Calu3 (cell line): ENCODE data around the gene CX3CL1. TPM values are rescaled to one million over a fixed set of nuclear protein-coding genes. Genes with fewer than 3 reads are reported as not detected.

ENCODE experiments used
- BruUV-seq: library from RNA; stranded (reverse); fragments of 400-500 nt; replicated peaks from 2 replicates; lab custom pipeline; 2021; lab: Mats Ljungman, UMichigan
- CTCF ChIA-PET: fragments of 300-600 bp; sonication (Branson Sonifier 250); formaldehyde crosslinking; loops from one replicate; lab custom pipeline; 2022; ENCODE audit warnings: antibody characterized with exemption; lab: Charles Lee
- DNase-seq: peaks from one replicate; pipeline ENCODE4 v3.0.0; 2022
- H3K27ac Mint-ChIP-seq: one replicate; pipeline ENCODE4 v1.8.0; 2022; ENCODE audit warnings: mixed read lengths; ENCODE audit not compliant: unreplicated experiment
- H3K27me3 Mint-ChIP-seq: one replicate; pipeline ENCODE4 v1.8.0; 2022; ENCODE audit warnings: mixed read lengths; ENCODE audit not compliant: unreplicated experiment
- H3K36me3 Mint-ChIP-seq: one replicate; pipeline ENCODE4 v1.8.0; 2022; ENCODE audit warnings: mild to moderate bottlenecking, moderate library complexity, mixed read lengths; ENCODE audit not compliant: insufficient read depth, unreplicated experiment
- H3K4me1 Mint-ChIP-seq: one replicate; pipeline ENCODE4 v1.8.0; 2022; ENCODE audit warnings: mild to moderate bottlenecking, low read depth, mixed read lengths; ENCODE audit not compliant: unreplicated experiment
- H3K4me3 Mint-ChIP-seq: one replicate; pipeline ENCODE4 v1.8.0; 2022; ENCODE audit warnings: mild to moderate bottlenecking, low read depth, moderate library complexity, mixed read lengths; ENCODE audit not compliant: unreplicated experiment
- H3K9me3 Mint-ChIP-seq: one replicate; pipeline ENCODE4 v1.8.0; 2022; ENCODE audit warnings: low read depth, mixed read lengths; ENCODE audit not compliant: unreplicated experiment
- intact Hi-C: fragments of 100-400 bp; cut with micrococcal nuclease; formaldehyde crosslinking; loops from one replicate; pipeline ENCODE4 v1.10.0; 2022; ENCODE audit not compliant: unreplicated experiment
- total RNA-seq: library from RNA; stranded (reverse); gene quantifications from 2 replicates; pipeline ENCODE4 v1.2.3, GENCODE V29; 2022
- TF ChIP-seq, protein P1 (sequence below): fragments of 200-600 bp; IDR thresholded peaks from one replicate; pipeline ENCODE4 v1.8.0; 2022; ENCODE audit warnings: antibody characterized with exemption; ENCODE audit not compliant: unreplicated experiment

The CX3CL1 gene
- total RNA-seq, 1 experiment from 2014 or later, result 17.6 TPM

DNA sequence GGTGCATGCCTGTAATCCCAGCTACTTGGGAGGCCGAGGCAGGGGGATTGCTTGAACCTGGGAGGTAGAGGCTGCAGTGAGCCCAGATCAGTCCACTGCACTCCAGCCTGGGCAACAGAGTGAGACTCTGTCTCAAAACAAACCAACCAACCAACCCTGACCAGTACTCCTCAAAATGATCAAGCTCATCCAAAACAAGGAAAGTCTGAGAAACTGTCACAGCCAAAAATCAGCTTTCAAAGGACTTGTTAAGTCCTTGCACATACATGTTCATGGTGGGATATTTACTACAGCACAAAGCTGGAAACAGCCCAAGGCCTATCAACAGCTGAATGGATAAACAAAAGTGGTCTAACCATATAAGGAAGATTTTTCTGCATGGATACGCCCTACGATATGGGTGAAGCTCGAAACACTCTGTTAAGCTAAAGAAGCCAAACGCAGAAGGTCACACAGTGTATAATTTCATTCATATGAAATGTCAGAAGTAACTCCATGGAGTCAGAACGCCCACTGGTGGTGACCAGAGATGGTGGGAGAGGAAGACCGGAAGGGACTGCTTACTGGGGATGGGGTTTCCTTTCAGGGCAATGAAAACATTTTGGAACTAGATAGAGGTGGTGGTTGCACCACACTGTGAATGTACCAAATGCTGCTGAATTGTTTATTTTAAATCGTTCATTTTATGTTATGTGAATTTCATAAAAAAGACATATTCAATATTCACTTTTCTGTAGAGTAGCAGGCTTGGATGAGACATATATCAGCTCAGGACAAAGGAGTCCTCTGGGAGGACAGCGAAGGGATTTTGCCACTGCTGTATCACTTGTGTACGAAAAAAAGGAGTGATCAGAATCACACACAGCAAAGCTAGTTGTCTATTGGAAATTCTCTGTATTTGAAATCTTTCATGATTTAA lies 50.0 kb downstream of the CX3CL1 start:
- no peak overlapping the region for H3K27ac Mint-ChIP-seq
- BruUV-seq, result no TSS peak
- no peaks in the 10 kb centered on the region for H3K9me3 Mint-ChIP-seq
- H3K27me3 Mint-ChIP-seq, result no peaks in the 10 kb centered on the region
- CTCF ChIA-PET, result interaction anchor here (0.6 to 2.0 kb wide), 15 partner anchors 27 to 338 kb away, joined by 3 to 45 read pairs (median 5); partner anchors contain the start of gene CPNE2
- no peak overlapping the region for H3K4me3 Mint-ChIP-seq
- H3K4me1 Mint-ChIP-seq, result peaks cover 34% of the 10 kb centered on the region
- intact Hi-C loops, result loop anchor here (1.0 kb wide), 1 partner anchor 122 kb away; no protein-coding TSS in a partner anchor
- peaks cover 5% of the 10 kb centered on the region for H3K36me3 Mint-ChIP-seq
- TF ChIP-seq, protein P1, sequence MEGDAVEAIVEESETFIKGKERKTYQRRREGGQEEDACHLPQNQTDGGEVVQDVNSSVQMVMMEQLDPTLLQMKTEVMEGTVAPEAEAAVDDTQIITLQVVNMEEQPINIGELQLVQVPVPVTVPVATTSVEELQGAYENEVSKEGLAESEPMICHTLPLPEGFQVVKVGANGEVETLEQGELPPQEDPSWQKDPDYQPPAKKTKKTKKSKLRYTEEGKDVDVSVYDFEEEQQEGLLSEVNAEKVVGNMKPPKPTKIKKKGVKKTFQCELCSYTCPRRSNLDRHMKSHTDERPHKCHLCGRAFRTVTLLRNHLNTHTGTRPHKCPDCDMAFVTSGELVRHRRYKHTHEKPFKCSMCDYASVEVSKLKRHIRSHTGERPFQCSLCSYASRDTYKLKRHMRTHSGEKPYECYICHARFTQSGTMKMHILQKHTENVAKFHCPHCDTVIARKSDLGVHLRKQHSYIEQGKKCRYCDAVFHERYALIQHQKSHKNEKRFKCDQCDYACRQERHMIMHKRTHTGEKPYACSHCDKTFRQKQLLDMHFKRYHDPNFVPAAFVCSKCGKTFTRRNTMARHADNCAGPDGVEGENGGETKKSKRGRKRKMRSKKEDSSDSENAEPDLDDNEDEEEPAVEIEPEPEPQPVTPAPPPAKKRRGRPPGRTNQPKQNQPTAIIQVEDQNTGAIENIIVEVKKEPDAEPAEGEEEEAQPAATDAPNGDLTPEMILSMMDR, result peak; percentile 86
- DNase-seq, result peak; percentile 79

DNA sequence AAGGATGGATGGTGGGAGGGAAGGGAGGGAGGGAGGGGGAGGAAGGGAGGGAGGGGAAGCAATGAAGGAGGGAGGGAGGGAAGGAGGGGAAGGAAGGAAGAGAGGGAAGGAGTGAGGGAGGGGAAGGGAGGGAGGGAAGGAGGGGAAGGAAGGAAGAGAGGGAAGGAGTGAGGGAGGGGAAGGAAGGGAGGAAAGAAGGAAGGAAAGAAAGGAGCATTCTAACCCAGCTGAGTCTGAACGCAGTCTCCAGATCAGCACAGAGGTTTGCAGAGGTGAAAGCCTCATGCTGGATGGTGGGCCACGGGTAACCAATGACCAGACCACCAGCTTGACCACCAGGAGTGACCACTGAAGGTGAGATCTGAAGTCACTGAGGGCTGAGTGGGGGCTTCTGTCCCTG lies 50.9 kb downstream of the CX3CL1 start:
- intact Hi-C loops, result no loop called here
- Mint-ChIP-seq H3K4me3 (no peak overlapping the region), H3K27ac (no peak overlapping the region), H3K27me3 (no peaks in the 10 kb centered on the region), H3K36me3 (peaks cover 5% of the 10 kb centered on the region), H3K9me3 (no peaks in the 10 kb centered on the region), H3K4me1 (peaks cover 26% of the 10 kb centered on the region)
- TF ChIP-seq, protein P1, result no peak
- DNase-seq, result no peak
- CTCF ChIA-PET, result interaction anchor here (1.3 to 2.0 kb wide), 7 partner anchors 82 to 330 kb away, joined by 4 to 45 read pairs (median 6); partner anchors contain the start of gene CPNE2
- no TSS peak for BruUV-seq

DNA sequence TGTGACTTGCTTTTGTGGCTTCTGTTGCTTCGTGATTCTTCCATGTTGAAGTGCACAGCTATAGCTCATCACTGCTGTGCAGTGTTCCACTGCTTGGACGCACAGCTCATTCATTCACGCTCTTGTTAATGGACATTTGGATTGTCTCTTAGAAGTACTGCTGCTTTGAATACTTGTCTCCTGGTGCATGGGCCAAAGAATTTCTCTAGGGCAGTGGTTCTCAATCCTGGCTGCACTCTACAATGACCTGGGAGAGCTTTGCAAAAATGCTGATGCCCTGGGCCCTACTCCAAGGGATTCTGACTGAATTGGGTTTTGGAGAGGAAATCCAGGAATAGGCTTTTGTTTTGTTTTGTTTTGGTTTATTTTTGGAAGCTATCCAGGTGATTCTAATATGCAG lies 52.3 kb downstream of the CX3CL1 start:
- H3K27me3 Mint-ChIP-seq, result no peaks in the 10 kb centered on the region
- CTCF ChIA-PET, result interaction anchor here (1.2 kb wide), 1 partner anchor 120 kb away, joined by 3 read pairs; no protein-coding TSS in a partner anchor
- H3K27ac Mint-ChIP-seq, result no peak overlapping the region
- peaks cover 18% of the 10 kb centered on the region for H3K36me3 Mint-ChIP-seq
- no peak overlapping the region for H3K4me3 Mint-ChIP-seq
- BruUV-seq, result no TSS peak
- H3K4me1 Mint-ChIP-seq, result peaks cover 11% of the 10 kb centered on the region
- TF ChIP-seq, protein P1, result no peak
- no peak for DNase-seq
- intact Hi-C loops, result no loop called here
- no peaks in the 10 kb centered on the region for H3K9me3 Mint-ChIP-seq

DNA sequence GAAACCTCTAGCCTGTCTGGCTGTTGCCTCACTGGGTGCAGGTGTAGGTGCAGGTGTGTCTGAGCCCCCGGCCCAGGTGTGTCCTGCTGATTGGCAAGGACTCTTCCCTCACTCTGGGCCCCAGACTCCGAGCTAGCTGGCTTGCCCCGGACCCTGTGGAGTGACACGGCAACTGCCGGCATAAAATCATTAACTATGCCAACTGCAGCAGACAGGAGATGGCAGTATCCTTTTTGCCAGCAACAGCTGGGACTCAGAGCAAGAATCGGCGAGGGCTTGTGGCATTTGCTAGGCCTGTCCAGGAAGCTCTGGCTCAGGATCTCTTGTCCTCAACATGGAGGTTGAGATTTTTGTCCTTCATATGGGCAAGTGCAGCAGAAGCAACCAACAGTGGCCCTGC lies 54.1 kb downstream of the CX3CL1 start:
- TF ChIP-seq, protein P1, result no peak
- no peak overlapping the region for H3K27ac Mint-ChIP-seq
- H3K4me1 Mint-ChIP-seq, result peaks cover 9% of the 10 kb centered on the region
- H3K27me3 Mint-ChIP-seq, result no peaks in the 10 kb centered on the region
- H3K9me3 Mint-ChIP-seq, result no peaks in the 10 kb centered on the region
- CTCF ChIA-PET, result interaction anchor here (1.1 kb wide), 1 partner anchor 126 kb away, joined by 3 read pairs; no protein-coding TSS in a partner anchor
- no TSS peak for BruUV-seq
- intact Hi-C loops, result no loop called here
- DNase-seq, result no peak
- H3K4me3 Mint-ChIP-seq, result no peak overlapping the region
- peaks cover 31% of the 10 kb centered on the region for H3K36me3 Mint-ChIP-seq
